CD4-positive, alpha-beta T cell treated with Interleukin-15 for 4 hours (primary cell): Measurements from ENCODE around the gene EEF1E1.

Source experiments
- DNase-seq: peaks from one replicate; pipeline ENCODE4 v3.0.0-alpha.2; 2020; ENCODE audit warnings: low spot score

EEF1E1 gene

GRCh38 chr6:8087870-8088754 lies 14.2 kb downstream of the EEF1E1 start:
- no peak for DNase-seq

GRCh38 chr6:8086755-8087306 lies 15.5 kb downstream of the EEF1E1 start:
- no peak for DNase-seq

GRCh38 chr6:8085053-8085511 lies 17.3 kb downstream of the EEF1E1 start:
- no peak for DNase-seq

GRCh38 chr6:8084586-8084985 lies 17.8 kb downstream of the EEF1E1 start:
- DNase-seq = no peak

- no peak for DNase-seq
Observed at GRCh38 chr6:8082954-8083858, 19.1 kb downstream of the EEF1E1 start.

GRCh38 chr6:8082572-8082953 lies 19.8 kb downstream of the EEF1E1 start:
- DNase-seq = no peak

GRCh38 chr6:8080362-8081151 lies 21.8 kb downstream of the EEF1E1 start:
- DNase-seq = no peak

- DNase-seq = no peak
Observed at GRCh38 chr6:8079126-8079525, 23.2 kb downstream of the EEF1E1 start.

- DNase-seq = no peak
Observed at GRCh38 chr6:8077991-8078390, 24.4 kb downstream of the EEF1E1 start.

- DNase-seq = no peak
Observed at GRCh38 chr6:8075704-8076103, 26.6 kb downstream of the EEF1E1 start.

- no peak for DNase-seq
Observed at GRCh38 chr6:8075185-8075584, 27.2 kb downstream of the EEF1E1 start.

- no peak for DNase-seq
Observed at GRCh38 chr6:8074213-8074612, 28.1 kb downstream of the EEF1E1 start.

- no peak for DNase-seq
Observed at GRCh38 chr6:8073758-8074157, 28.6 kb downstream of the EEF1E1 start.

- DNase-seq = no peak
Observed at GRCh38 chr6:8070718-8071117, 31.6 kb downstream of the EEF1E1 start.

GRCh38 chr6:8069631-8070284 lies 32.6 kb downstream of the EEF1E1 start:
- no peak for DNase-seq

GRCh38 chr6:8069151-8069550 lies 33.2 kb downstream of the EEF1E1 start:
- no peak for DNase-seq

GRCh38 chr6:8066108-8066507 lies 36.2 kb downstream of the EEF1E1 start:
- DNase-seq = no peak

- no peak for DNase-seq
Observed at GRCh38 chr6:8065519-8065911, 36.8 kb downstream of the EEF1E1 start.

- DNase-seq = no peak
Observed at GRCh38 chr6:8064638-8065518, 37.5 kb downstream of the EEF1E1 start.
